Astrocyte of the spinal cord (primary cell): Measurements from ENCODE around the gene STPG3.
A peak's percentile ranks its signal among the peaks of the same experiment; 100 is the strongest.

Source experiments
- DNase-seq: peaks from one replicate; pipeline ENCODE4 v3.0.0; 2011; ENCODE audit warnings: low read depth, low spot score
- H3K4me3 ChIP-seq: 2 replicates; pipeline ENCODE4 v1.5.1; 2011; ENCODE audit warnings: low read depth, mild to moderate bottlenecking, low read length, moderate library complexity
- in situ Hi-C: cut with HindIII; loops from 2 replicates; pipeline ENCODE4 v1.10.0; 2017; ENCODE audit warnings: low sequenced_read_pairs
- TF ChIP-seq, protein P1 (sequence below): IDR thresholded peaks from 2 replicates; pipeline ENCODE4 v1.5.1; 2012; ENCODE audit warnings: low read depth, mild to moderate bottlenecking, low read length, inconsistent platforms

The STPG3 gene

DNA sequence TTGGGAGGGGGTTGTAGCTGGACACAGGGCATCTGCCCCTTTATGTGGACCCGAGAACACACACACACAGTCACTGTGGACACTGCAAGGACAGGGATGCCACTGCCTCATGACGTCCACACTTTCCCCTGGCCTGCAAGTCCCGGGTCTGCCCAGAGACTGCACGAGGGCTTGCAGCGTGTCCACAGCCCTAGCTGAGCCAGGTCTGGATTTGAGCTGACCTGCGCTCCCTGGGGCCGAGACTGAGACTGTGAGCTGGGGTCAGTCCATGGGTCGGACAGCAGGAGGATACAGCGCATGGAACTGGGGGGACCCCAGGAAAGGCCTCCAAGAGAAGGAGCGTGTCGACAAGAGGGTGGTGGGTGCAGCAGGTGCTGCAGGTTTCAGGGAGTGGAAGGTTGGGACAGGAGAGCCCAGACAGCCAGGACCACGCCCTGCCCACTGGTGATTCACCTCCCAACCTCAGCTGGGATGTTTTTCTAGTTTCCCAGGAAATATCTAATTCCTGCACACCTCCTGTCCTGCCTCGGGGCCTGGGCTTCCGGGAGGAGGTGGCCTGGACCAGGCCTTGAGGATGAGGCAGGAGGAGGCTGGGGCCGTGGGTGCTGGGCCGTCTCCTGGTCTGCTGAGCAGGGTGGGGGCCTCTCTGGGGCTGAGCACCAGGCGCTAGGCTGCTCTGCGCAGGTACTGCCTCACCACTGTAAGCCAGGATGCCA is 24.6 kb upstream of the STPG3 start:
- in situ Hi-C loops: no loop called here
- TF ChIP-seq, protein P1, sequence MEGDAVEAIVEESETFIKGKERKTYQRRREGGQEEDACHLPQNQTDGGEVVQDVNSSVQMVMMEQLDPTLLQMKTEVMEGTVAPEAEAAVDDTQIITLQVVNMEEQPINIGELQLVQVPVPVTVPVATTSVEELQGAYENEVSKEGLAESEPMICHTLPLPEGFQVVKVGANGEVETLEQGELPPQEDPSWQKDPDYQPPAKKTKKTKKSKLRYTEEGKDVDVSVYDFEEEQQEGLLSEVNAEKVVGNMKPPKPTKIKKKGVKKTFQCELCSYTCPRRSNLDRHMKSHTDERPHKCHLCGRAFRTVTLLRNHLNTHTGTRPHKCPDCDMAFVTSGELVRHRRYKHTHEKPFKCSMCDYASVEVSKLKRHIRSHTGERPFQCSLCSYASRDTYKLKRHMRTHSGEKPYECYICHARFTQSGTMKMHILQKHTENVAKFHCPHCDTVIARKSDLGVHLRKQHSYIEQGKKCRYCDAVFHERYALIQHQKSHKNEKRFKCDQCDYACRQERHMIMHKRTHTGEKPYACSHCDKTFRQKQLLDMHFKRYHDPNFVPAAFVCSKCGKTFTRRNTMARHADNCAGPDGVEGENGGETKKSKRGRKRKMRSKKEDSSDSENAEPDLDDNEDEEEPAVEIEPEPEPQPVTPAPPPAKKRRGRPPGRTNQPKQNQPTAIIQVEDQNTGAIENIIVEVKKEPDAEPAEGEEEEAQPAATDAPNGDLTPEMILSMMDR: no peak
- no peak overlapping the region for H3K4me3 ChIP-seq
- no peak for DNase-seq

DNA sequence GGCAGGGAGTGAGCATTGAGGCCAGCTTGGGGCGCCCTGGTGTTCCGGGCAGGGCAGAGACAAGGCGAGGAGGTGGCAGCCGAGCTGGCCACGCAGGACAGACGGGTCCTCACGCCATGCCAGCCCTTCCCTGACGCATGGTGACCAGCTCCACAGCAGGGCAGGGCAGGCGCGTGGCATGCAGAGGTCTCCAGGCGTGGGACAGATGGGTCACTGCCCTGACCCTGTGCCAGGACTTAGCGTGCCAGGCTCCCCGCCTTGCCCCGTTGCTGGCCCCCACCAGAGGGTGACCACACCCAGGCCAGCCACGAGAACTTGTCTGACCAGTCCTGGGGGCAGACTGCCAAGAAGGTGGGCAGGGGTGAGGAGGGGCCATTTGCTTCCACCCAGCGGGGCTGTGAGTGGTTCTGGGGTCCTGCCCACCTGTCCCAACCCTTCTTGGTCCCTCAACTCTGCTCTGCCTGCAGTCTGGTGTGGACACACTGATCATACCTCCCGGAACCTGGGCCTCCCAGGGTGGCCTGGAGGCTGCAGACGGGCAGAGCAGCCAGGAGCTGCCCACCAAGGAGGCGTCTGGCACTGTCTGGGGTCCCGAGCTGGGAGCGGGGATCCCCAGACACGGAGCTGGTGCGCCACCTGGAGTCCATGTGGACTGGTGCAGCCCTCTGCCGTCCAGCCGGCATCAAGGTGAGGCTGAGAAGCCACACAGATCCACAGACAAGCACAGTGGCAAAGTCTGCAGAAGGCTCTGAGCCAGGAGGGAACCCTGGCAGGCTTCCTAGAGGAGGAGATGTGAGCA is 23.8 kb upstream of the STPG3 start, which contains the start of gene RNF224:
RNF224 (plus strand) TSS at position 449 of the 799 bp plus-strand sequence. CDS start 834 bp downstream, outside the sequence.
- in situ Hi-C loops: no loop called here
- TF ChIP-seq, protein P1: peak; percentile 90
- H3K4me3 ChIP-seq: no peak within 1 kb of the TSS
- DNase-seq: peak; percentile 60

DNA sequence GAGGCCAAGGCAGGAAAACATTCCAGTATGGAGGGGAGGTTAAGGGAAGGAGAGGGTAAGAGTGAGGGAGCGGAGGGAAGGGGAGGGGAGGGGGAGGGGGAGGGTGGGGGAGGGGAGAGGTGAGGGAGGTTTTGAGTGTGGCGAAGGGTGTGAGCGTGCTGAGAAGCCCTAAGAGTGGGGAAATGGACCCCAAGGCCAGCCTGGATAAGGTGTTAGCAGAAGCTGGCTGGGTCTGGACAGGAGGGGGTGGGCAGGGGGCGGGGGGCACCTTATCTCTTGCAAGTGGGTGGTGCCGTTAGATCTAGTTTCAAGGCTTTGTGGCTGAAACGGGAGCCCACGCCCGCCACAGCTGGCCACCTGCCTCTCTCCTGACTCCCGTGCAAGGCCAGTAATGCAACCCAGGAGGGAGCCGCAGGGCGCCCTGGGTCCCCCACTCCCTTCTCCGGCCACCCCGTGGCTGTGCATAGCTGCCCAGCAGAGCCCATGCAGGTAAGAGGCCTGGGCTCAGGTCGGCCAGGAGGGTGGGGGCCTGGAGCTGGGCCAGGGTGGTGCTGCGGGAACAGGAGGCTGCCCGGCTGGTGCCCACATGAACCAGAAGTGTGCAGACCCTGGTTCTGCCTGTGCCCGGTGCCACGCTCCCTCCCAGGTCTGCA is 23.1 kb upstream of the STPG3 start:
- no peak for DNase-seq
- H3K4me3 ChIP-seq: no peak overlapping the region
- in situ Hi-C loops: no loop called here
- TF ChIP-seq, protein P1: no peak

DNA sequence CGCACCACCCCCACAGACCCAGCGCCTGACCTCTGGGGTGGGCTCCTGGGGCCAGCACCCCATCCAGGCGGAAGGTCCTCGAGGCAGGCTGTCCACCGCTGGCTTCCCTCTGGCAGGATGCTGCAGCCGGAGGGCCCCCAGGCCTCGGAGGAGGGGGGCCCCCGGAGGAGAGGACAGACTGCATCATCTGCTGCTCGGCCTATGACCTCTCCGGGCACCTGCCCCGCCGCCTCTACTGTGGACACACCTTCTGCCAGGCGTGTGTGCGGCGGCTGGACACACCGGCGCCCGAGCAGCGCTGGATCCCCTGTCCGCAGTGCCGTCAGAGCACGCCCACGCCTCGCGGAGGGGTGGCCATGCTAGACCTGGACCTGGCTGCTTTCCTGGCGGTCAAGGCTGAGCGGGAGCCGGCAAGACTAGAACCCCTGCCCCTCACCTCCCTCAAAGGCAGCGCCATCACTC is 22.5 kb upstream of the STPG3 start:
- TF ChIP-seq, protein P1: no peak
- in situ Hi-C loops: no loop called here
- H3K4me3 ChIP-seq: no peak overlapping the region
- no peak for DNase-seq

DNA sequence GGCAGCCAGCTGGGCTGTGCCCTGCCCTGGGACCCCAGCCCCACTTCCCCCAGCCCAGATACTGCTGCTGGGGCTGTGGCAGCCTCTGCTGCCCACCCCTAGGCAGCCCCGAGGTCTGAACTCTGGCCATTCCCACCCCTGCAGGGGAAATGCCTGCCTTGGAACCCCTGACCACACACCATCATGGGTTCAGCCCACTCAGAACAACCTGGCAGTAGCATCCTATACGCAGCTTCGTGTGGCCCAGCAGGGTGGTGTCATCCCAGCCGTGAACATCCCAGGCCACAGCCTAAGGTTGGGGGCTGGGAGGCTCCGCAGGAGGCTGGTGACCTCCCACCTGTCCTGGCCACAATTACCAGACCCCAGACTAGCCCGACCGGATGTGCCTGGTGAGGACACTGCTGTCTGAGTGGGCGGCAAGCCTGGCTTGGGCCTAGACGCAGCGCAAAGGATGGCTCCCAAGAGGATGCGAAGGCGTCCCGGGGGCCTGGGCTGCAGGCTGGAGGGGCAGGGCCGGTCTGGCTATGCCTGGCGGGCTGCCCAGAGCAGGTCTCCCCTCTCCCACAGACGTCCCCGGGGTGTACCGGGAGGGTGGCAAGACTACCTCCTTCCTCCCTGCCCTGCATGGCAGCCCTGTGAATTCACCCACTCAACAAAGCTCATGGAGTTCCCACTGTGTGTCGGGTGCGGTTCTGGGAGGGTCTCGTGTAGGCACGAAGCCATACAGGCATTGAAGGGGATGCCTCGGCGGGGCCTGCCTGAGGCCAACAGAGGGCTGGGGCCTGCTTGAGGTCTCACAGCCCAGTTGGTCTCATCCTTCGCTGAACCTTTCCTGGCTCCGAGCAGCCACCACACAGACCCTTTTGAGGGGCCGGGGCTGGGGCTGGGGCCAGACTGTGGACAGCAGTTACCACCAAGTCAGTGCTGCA is 21.9 kb upstream of the STPG3 start:
- in situ Hi-C loops: no loop called here
- no peak for DNase-seq
- H3K4me3 ChIP-seq: no peak overlapping the region
- TF ChIP-seq, protein P1: no peak
